Inflammatory macrophage treated with lipopolysaccharide for 4 hours (primary cell): ENCODE measurements around the gene C17orf107.
"Not testable (repeated sequence)": the region's sequence is repeated elsewhere in the genome, so short reads cannot be mapped to it uniquely, and the experiment has no call there.

Experiments used
- DNase-seq: peaks from one replicate; pipeline ENCODE4 v3.0.0-alpha.2; 2020

Gene C17orf107

DNA sequence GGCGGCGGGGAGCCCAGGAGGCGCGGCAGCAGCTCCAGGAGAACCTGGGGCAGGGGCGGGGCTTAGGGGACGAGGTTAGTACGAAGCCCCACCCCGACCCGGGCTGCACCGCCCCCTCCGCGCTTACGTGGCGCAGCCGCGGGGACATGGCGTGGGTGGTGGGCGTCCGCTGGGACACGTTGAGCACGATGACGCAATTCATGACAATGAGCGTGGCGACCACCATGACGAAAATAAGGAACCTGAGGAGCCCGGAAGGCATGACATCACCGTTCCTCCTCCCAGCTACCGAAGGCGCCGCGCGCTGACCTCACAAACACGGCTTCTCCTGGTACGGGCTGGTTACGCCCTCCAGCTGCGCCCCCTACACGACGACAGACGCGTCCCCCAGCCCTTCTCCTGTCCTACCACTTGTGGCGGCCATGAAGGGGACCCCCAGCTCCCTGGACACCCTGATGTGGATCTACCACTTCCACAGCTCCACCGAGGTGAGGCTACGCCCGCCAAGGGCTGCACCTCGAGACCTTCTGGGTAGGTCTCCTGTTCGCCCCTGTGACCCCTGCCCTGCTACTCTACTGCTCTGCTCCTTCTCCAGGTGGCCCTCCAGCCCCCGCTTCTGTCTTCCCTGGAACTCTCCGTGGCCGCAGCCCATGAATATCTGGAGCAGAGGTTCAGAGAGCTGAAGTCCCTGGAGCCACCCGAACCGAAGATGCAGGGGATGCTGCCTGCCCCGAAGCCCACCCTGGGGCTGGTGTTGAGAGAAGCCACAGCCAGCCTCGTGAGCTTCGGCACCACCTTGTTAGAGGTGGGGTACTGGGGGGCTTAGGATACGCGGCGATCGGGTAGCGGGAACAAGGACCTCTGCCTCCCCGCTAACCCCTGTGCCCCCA is at the start of gene C17orf107:
Gene C17orf107 (plus strand): TSS at position 196 of the 890 bp plus-strand sequence. CDS start 227 bp downstream, at position 423.
- DNase-seq, result peak; percentile 99

DNA sequence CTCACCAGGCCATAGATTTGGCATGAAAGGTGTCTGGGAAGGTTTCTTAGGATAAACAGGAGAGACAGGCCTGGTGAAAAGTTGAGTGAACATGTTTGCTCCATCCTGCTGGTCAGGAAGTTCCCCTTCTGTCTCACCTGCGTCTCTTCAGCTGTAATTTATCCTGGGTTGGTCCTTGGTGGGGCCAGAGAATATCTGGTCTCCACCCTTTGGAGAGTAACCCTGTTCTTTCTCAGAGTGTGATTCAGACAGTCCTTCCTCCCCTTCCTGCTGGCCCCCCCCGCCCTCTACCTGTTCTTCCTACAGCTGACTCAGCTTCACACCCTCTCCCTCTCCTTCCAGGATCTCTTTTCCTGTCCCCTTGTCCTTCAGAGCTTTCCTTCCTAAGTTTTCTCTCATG is 49.1 kb upstream of the C17orf107 start:
- DNase-seq, result no peak

DNA sequence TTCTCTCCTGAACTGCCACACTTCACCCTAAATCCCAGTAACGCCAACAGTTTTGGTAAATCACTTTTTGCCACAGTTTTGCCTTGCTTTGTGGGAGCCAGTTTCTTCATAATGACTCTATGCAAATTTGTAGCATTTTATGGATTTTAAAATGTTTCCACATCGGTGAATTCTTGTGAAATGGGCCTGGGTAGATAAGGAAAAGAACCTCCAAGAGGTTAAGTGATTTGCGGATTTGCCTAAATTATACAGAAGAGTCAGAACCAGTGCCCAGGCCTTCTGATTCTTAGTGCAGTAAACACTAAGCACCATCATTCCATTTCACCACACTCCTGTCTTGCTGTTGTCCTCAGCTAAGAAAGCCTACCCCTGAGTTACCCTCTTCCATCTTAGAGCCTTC is 48.3 kb upstream of the C17orf107 start:
- peak; percentile 24 for DNase-seq

DNA sequence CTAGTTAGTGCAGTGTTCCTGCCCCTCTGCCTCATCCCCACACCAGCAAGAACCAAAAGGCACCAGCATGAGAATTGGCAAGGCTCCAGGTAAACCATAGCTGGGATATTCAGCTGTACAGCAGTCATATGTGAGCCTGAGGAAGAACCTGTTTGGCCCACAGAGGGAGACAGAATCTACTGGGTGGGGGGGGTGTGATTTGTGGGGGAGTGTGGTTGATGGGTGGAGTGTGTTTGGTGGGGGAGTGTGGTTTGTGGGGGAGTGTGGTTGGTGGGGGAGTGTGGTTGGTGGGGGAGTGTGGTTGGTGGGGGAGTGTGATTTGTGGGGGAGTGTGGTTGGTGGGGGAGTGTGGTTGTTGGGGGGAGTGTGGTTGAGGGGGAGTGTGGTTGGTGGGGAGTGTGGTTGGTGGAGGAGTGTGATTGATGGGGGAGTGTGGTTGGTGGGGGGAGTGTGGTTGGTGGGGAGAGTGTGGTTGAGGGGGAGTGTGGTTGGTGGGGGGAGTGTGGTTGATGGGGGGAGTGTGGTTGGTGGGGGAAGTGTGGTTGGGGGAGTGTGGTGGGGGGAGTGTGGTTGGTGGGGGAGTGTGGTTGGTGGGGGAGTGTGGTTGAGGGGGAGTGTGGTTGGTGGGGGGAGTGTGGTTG is 46.6 kb upstream of the C17orf107 start:
- DNase-seq, result no peak

DNA sequence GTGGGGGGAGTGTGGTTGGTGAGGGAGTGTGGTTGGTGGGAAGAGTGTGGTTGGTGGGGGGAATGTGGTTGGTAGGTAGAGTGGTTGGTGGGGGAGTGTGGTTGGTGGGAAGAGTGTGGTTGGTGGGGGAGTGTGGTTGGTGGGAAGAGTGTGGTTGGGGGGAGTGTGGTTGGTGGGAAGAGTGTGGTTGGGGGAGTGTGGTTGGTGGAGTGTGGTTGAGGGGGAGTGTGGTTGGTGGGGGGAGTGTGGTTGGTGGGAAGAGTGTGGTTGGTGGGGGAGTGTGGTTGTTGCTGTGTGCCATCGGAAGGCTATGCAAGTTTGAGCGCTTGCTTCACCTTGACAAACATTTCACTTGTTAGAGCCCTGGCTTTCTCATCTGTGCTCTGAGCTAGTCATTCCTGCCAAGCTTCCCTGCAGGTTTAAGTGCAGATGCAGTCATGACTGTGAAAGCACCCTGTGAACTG is 46.1 kb upstream of the C17orf107 start:
- DNase-seq, result no peak

- no peak for DNase-seq
Observed at GRCh38 chr17:4854111-4854681, 45.1 kb upstream of the C17orf107 start.

GRCh38 chr17:4856271-4856936 is 42.9 kb upstream of the C17orf107 start:
- no peak for DNase-seq

- no peak for DNase-seq
Observed at GRCh38 chr17:4856937-4857314, 42.4 kb upstream of the C17orf107 start.

DNA sequence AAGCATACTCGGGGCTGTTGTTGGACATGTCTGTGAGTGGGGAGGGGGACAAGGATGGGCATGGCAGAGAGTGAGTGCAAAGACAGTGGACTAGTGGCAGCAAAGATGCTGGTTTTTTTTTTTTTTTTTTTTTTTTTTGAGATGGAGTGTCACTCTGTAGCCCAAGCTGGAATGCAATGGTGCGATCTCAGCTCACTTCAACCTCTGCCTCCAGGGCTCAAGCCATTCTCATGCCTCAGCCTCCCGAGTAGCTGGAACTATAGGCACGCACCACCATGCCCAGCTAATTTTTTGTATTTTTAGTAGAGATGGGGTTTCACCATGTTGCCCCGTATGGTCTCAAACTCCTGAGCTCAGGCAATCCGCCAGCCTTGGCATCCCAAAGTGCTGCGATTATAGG is 42.0 kb upstream of the C17orf107 start:
- not testable (repeated sequence) for DNase-seq

DNA sequence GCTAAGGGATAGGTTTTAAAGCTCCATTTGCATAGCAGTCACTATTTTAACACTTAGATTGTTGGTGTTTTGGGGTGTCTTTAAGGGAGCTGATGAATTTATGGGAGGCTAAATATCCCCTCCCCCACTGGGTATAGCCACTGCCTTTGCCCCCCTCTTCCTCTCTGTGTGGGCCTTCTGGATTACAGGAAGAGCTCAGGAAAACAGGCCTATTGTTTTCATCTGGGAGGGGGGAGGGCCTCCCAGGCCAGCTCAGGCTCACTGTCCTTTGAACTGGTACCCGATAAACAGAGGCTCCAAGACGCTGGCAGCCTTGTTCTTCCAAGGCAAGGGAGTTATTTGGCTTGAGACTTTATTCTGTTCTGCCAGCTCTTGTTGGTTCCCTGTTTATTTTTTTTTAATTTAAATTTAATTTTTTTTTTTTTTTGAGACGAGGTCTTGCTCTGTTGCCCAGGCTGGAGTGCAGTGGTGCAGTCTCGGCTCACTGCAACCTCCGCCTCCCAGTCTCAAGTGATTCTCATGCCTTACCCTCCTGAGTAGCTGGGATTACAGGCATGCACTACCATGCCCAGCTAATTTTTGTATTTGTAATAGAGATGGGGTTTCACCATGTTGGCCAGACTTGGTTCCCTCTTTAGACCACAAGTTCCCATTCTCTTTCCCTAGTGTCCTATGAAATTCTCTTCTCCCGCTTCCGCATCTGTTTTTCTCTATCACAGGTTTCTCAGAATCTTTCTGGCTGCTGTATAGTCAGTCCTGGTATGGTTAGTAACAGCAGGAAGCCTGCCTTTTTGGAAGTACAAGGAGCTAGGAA is 41.1 kb upstream of the C17orf107 start:
- peak; percentile 76 for DNase-seq

DNA sequence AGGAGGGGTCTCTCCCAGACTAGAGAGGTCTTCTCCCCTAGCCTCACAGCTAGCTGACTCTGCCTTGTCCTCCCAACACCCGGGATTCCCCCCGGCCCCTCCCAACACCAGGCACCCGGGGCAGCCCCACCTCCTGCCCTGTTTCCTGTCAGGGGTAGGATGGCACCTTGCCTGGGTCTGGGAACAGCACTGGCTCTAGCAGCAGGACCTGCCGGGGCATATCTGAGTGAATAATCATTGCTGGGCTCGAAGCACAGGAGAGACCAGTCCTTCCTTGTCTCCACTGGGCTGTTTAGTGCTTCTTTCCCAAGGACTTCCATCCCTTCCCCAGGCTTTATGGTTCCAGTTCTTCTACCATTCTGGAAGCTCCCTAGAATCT is 40.5 kb upstream of the C17orf107 start:
- no peak for DNase-seq

GRCh38 chr17:4859816-4860625 is 39.3 kb upstream of the C17orf107 start:
- DNase-seq, result no peak

DNA sequence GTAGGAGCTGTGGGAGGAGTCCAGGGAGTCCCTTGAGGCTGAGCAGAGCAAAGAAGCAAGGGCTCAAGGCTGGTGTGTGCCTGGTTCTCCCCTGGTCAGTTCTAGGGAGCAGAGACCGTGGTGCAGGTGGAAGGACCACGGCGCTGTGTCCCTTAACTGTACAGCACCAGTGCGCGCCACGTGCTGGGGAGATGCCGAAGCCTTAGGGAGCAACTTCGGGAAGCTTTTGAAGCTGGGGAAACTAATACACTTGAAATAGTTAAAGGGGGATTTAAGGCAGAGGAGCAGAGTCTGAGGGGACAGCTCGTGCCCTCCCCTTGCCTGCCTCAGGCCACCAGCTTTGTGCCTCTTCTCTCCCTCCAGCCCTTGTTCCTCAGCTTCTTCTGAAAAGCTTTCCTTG is 38.7 kb upstream of the C17orf107 start:
- no peak for DNase-seq

DNA sequence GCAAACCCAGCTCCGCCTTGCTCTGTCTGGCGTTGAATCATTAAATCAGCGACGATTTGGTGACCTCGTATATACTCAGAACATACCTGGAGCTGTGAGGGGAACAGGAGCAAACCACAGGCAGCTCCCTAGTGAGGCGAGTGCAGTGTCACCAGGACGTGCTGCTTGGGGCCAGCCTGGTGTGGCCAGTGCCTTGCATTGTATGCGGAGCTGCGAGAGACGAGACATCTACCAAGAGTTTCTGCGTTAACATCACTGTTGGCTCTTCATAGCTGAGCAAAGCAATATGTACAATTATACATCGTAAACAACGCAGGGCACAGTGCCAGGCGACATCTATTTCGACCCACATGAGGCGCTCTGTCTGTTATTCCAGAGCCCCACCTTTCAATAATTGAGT is 38.3 kb upstream of the C17orf107 start:
- DNase-seq, result no peak

DNA sequence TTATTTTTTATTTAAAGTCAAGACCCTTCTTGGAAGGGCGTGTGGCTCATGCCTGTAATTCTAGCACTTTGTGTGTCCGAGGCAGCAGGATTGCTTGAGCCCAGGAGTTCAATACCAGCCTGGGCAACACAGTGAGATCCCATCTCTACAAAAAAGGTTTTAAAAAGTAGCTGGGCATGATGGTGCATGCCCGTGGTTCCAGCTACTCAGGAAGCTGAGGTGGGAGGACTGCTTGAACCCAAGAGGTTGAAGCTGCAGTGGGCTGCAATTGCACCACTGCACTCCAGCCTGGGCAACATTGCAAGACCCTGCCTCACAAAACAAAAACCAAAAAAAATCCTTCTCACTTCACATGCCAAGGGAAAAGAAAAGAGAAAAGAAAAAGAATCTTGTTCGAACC is 36.6 kb upstream of the C17orf107 start:
- no peak for DNase-seq

DNA sequence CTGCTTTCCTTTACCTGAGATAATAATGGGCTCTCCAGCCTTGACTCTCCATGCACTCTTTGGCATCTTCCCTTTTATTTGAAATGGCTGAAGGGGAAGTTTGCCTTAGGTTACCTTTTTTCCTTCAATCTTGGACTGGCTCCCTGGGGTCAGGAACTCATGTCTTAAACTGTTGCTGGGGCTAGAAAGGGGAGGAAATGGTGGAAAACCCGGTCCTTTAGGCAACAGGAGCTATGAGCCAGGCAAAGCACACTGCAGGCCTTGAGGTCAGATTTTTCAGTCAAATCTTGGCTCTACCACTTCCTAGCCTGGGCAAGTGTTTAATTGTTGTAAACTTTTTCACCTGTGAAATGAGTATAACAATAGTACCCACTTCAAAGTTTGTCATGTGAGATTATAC is 36.0 kb upstream of the C17orf107 start:
- DNase-seq, result no peak

GRCh38 chr17:4867535-4867934 is 31.8 kb upstream of the C17orf107 start:
- not testable (repeated sequence) for DNase-seq

DNA sequence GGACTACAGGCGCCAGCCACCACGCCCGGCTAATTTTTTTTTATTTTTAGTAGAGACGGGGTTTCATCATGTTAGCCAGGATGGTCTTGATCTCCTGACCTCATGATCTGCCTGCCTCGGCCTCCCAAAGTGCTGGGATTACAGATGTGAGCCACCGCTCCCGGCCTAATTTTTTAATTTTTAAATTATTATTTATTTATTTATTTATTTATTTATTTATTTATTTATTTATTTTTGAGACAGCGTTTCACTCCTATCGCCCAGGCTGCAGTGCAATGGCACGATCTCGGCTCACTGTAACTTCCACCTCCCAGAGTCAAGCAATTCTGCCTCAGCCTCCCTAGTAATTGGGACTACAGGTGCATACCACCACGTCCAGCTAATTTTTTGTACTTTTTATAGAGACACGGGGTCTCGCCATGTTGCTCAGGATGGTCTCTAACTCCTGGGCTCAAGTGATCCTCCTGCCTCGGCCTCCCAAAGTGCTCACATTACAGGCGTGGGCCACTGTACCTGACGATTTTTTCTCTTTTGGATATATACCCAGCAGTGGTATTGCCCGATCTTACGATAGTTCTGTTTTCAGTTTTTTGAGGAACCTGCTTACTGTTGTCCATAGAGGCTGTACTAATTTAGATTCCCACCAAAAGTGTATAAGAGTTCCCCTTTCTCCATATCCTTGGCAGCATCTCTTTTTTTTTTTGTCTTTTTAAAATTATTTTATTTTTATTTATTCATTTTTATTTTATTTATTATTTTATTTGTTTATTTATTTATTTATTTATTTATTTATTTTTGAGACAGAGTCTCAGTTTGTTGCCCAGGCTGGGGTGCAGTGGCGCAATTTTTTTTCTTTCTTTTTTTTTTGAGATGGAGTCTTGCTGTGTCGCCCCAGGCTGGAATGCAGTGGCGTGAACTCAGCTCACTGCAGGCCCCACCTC is 30.0 kb upstream of the C17orf107 start:
- DNase-seq, result peak; percentile 64

DNA sequence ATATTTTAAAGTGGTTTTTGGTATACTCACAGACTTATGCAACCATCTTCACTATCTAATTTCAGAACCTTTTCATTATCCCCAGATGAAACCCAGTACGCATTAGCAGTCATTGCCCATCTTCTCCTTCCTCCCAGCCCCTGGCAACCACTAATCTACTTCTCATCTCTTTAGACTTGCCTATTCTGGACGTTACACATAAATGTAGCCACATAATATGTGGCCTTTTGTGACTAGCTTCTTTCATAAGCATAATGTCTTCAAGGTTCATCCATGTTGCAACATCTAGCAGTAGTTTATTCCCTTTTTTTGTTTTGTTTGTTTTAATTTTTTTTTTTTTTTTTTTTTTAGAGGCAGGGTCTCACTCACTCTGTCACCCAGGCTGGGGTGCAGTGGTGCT is 28.5 kb upstream of the C17orf107 start:
- peak; percentile 87 for DNase-seq

DNA sequence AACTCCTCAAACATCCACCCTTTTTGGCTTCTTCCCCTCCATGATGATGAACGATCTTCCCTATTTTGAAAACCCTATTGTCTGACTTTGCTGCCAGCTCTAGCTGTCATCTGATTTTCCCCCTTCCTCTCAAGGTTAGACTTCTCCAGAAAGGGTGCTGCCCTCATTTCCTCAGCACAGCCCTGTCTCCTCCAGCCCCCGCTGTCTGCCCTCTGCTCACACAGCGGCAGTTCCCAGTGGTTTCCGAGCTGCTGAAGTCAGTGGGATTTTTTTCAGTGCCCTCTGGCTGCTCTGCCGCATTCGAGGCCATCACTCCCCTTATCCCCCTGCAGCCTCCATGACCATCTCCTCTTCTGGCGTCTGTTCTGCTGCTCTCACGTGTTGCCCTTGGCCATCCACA is 26.6 kb upstream of the C17orf107 start:
- peak; percentile 88 for DNase-seq
